Measurements from ENCODE around the gene AKAP1.

- TF ChIP-seq, protein P1, sequence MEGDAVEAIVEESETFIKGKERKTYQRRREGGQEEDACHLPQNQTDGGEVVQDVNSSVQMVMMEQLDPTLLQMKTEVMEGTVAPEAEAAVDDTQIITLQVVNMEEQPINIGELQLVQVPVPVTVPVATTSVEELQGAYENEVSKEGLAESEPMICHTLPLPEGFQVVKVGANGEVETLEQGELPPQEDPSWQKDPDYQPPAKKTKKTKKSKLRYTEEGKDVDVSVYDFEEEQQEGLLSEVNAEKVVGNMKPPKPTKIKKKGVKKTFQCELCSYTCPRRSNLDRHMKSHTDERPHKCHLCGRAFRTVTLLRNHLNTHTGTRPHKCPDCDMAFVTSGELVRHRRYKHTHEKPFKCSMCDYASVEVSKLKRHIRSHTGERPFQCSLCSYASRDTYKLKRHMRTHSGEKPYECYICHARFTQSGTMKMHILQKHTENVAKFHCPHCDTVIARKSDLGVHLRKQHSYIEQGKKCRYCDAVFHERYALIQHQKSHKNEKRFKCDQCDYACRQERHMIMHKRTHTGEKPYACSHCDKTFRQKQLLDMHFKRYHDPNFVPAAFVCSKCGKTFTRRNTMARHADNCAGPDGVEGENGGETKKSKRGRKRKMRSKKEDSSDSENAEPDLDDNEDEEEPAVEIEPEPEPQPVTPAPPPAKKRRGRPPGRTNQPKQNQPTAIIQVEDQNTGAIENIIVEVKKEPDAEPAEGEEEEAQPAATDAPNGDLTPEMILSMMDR (IDR thresholded peaks at IDR 0.05; ENCODE audit: low read depth, low read length), result no peak
- TF ChIP-seq MYC (IDR thresholded peaks at IDR 0.05; ENCODE audit: low read depth, low read length), result no peak
Observed at GRCh38 chr17:57091186-57091618, 6.2 kb downstream of the AKAP1 start.

Data from NB4 (cell line).